Measurements from ENCODE around the gene CALML4.
"Not testable (repeated sequence)": the region's sequence is repeated elsewhere in the genome, so short reads cannot be mapped to it uniquely, and the experiment has no call there.

CALML4 gene

DNA sequence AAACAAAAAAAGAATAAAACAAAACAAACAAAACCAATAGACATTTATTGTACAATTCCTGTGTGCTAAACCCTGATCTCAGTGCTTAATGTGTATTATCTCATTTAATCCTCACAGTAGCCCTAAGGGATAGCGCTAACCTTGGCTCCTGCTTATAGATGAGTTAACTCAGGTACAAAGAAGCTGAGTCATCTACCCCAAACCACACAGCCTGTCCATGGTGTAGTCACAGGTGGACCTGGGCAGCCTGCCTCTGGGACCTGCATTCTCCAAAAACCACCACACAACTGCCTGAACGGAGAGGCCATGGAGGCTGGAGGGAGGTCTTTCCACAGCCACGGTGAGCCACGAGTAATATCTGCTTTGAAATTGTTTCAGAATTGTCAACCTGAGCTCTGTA is 29.9 kb upstream of the CALML4 start:
- no peak for DNase-seq (ENCODE audit: low spot score)
- TF ChIP-seq CTCF (IDR thresholded peaks at IDR 0.05; ENCODE audit: extremely low read depth, missing control alignments): no peak

DNA sequence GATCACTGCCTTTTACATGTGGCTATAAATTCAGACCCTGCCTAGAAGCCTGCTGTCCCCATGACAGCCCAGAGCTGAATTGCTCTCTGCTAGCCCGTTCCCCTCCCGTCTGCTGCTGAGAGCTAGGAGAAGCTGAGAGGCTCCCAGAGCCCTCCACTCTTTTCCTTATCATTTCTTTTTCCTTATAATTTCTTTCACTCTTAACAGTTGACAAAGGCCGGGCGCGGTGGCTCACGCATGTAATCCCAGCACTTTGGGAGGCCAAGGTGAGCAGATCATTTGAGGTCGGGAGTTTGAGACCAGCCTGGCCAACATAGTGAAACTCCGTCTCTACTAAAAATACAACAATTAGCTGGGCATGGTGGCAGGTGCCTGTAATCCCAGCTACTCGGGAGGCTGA is 29.4 kb upstream of the CALML4 start:
- not testable (repeated sequence) for DNase-seq (ENCODE audit: low spot score)

DNA sequence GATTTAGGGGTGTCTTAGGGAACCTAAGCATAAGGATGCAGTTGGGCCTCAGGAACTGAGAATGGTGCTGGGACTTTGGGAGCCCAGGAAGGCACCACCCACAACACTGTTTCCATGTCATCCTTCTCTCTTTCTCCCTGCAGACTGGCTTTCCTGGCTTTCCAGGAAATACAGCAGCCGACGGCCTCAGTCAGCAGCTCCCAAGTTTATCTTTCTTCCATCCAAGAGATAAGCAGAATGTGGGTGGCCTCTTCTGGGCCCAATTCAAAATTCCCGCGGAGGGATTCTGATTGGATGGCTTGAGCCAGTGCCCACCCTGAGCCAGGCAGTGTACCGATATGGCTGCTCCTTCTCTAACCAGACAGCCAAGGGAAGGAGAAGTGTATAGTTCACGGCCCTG is 28.9 kb upstream of the CALML4 start:
- no peak for DNase-seq (ENCODE audit: low spot score)
- TF ChIP-seq CTCF (IDR thresholded peaks at IDR 0.05; ENCODE audit: extremely low read depth, missing control alignments): no peak

DNA sequence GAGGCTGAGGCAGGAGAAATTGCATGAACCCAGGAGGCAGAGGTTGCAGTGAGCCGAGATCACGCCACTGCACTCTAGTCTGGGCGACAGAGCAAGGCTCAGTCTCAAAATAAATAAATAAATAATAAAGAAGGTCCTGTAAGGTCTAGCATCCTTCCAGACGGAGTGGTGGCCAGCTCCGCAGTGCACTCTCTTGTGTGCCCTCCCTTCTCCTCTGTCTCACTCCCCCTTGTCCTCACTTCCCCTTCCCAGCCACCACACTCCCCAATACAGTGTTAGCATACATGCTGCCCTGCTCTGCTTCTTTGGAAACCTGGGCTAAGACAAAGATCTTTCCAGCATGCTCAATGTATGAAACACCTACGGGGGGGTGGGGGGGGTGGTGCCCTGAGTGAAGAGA is 27.8 kb upstream of the CALML4 start:
- no peak for TF ChIP-seq CTCF (IDR thresholded peaks at IDR 0.05; ENCODE audit: extremely low read depth, missing control alignments)
- DNase-seq (ENCODE audit: low spot score): no peak

DNA sequence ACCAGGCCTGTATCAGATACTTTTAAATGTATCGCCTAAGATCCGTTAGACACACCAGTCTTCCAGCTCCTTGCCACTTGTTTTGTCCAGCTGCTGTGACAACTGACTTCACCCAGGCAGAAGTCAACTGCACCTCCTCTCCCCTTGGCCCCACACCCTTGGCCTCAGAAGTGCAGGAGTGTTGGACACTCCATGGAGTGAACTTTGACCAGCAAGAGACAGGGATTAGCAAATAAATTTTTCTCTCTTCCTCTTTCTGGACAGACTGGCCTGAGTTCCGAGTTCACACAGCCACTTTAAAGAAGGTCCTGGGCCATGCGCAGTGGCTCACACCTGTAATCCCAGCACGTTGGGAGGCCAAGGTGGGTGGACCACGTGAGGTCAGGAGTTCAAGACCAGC is 27.3 kb upstream of the CALML4 start:
- no peak for TF ChIP-seq CTCF (IDR thresholded peaks at IDR 0.05; ENCODE audit: extremely low read depth, missing control alignments)
- DNase-seq (ENCODE audit: low spot score): no peak

GRCh38 chr15:68231102-68231818 is 26.1 kb upstream of the CALML4 start:
- DNase-seq (ENCODE audit: low spot score): no peak
- no peak for TF ChIP-seq CTCF (IDR thresholded peaks at IDR 0.05; ENCODE audit: extremely low read depth, missing control alignments)

DNA sequence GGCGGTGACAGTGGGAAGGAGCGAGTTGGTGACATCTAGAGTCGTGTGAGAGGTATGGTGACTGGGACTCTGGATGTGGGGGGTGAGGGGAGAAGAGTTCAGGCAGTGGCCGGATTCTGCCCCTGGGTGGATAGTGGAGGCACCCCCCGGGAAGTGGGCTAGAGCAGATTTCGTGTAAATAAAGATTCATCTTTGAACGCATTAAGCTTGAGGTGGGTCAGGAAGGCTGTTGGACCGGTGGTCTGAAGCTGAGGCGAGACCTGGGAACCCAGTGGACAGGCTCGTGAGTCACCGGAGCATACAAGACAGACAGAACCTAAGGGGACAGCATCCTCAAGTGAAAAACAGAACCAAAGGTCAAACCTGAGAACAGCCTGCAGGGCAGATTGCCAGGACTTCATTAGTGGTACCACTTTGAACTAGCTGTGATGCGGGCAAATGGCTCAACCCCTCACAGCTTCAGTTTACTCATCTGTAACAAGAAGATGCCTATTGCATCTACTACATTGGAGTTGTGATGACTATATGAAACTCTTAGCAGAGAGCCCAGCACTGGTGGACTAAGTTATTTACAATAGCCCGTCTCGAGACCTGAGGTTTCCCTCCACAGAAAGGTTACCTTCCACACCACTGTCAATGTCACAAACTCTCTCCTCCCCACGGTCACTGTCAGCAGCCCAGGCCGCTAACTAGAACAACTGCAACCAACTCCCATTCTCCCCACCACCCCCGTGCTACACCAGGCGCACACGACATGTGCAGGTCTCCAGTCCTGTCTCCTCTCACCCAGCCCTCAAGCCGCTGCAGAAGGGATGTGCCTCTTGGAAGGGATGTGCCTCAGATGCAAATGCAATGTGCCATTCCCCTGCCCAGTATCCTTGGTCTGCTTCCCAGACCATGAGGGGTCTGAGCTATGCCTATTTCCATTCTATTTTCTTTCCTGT is 25.3 kb upstream of the CALML4 start:
- no peak for TF ChIP-seq CTCF (IDR thresholded peaks at IDR 0.05; ENCODE audit: extremely low read depth, missing control alignments)

More for the DNA sequence above, 25.3 kb upstream of the CALML4 start:
- no peak for DNase-seq (ENCODE audit: low spot score)

All from GM20000 (cell line).